Activated gamma-delta T cell treated with anti-CD3 and anti-CD28 coated beads, Interleukin-2, amount 50 U/mL, for 16 hours (primary cell): ENCODE data around the gene CDSN.
"Not testable (repeated sequence)": the region's sequence is repeated elsewhere in the genome, so short reads cannot be mapped to it uniquely, and the experiment has no call there.

Experiments
- DNase-seq: peaks from one replicate; pipeline ENCODE4 v3.0.0-alpha.2; 2020; ENCODE audit warnings: low read depth

Gene CDSN, protein sequence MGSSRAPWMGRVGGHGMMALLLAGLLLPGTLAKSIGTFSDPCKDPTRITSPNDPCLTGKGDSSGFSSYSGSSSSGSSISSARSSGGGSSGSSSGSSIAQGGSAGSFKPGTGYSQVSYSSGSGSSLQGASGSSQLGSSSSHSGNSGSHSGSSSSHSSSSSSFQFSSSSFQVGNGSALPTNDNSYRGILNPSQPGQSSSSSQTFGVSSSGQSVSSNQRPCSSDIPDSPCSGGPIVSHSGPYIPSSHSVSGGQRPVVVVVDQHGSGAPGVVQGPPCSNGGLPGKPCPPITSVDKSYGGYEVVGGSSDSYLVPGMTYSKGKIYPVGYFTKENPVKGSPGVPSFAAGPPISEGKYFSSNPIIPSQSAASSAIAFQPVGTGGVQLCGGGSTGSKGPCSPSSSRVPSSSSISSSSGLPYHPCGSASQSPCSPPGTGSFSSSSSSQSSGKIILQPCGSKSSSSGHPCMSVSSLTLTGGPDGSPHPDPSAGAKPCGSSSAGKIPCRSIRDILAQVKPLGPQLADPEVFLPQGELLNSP

DNA sequence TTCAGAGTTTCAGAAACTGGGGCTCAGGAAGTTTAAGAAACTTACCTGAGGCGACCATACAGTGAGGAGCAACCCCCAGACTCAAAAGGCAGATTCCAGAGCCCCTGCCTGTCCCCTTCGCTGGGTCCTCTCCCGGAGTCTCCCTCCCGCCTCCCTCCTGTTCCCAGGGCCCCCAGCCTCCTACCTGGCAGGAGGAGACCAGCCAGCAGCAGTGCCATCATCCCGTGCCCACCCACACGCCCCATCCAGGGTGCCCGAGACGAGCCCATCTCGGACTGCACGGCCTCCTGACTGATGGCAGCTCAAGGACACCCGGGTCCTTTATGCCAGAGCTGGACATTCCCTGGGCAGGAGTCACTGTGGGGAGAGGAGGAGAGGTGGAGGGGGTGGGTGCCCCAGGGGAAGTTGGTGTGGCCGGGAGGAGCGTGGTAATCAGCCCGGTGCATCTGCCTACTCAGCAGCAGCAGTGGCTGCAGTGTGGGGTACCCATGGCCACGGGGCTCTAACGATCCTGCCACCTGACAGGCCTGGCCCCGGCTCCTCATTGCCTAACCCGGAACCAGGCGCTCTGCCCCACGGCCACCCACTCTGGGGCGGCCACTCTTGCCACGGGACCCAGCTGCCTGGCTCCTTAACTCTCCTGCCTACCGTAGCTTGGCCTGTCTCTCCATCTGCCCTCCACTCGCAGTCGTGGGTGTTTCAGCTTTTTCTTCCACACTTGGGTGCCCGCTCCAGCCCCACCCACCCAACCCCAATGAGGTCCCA, at the start of gene CDSN:
TSS of gene CDSN (minus strand) at position 296 of the 765 bp plus-strand sequence. CDS start at position 269, 27 bp downstream.
- DNase-seq, result no peak

DNA sequence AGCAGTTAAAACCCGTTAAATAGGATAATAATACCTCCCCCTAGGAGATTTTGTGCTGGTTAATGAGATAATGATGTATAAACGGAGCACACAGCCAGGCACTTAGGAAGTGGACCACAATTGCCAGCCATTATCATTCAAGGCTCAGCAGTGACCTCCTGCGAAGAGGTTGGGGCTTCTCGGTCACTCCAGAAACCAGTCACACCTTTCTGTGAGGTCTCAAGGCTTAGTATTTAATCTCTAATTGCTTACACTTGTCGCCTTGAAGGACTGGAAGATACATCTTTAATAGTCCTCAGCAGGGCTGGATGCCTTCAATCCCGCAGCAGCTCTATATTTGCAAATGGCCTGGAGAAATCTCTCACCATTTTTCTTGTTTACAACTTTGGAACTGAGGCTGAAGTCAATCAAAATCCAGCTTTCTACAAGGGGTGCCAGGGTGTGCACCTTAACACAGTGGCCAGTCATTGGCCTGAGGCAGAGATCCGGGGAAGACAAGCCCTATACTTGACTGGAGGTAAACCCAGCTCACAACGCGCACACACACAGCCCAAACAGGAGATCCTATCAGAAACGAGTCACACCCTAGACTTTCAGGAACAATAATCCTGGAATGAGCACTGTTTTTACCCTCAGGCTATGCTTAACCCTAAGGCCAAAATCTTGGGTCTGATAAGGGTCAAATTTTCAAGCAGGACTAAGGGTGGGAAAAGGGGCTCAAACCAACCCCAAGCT, 49.0 kb upstream of the CDSN start:
- DNase-seq, result no peak

DNA sequence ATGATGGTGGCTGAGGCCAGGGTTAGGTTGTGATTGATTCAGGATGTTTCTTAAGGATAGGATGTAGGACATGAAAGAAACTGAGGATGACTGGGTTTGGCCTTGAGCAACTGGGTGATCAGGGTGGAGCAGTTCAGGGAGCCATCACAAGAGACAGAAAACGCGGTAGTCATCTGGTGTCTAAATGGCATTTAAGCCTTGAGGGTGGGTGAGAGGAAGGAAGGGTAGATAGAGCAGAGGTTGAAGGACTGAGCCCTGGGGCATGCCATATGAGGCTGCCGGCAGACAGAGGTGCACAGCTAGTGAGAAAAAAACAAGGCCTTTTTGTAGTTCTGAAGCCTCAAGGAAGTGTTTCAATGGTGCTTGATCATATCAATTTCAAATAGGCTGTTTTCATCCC, 48.4 kb upstream of the CDSN start:
- DNase-seq, result no peak

DNA sequence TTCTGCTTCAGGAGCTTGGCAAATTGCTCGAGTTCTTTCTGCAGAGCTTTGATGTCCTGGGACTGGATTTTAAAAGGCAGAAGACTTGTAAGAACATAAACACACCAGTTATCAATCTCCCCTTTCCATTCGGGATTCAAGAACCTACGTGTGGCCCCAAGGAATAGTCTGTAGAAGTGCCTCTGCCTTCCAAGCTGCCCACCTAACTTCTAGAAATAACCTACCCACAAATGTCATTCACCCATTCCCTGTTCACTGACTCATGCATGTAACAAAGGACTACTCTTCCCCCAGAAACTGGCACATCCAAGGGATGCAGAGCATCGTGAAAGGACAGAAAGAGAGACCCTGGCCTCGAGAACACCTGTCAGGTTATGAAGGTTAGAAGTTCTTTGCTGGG, 45.7 kb upstream of the CDSN start:
- DNase-seq, result no peak

DNA sequence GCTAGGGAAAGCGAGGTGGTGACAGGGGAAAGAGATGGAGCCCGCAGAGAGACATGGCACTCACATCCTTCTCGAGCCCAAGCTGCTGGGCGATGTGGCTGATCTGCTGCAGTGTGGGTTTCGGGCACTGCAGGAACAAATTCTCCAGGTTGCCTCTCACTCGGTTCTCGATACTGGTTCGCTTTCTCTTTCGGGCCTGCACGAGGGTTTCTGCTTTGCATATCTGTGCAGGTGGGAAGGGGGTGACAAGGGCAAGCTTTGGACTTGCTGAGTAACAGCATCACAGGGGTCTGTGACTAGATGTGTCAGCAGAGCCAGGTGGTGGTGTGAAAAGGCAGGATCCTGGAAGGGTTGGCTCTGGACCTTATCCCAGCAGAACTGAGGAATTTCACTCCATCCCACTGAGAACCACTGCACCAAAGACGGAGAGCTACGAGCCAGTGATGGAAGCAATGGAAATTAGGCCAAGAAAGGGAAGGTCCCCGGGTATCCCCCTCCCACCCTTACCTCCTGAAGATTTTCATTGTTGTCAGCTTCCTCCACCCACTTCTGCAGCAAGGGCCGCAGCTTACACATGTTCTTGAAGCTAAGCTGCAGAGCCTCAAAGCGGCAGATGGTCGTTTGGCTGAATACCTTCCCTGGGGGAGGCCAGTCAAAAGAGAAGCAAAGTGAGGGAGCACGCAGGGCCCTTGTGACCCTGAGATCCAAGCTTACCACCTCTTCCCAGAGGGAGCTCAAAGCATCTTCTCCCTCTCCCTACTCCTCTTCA, 45.0 kb upstream of the CDSN start:
- DNase-seq, result not testable (repeated sequence)

- not testable (repeated sequence) for DNase-seq
These were observed 44.3 kb upstream of the CDSN start for GRCh38 chr6:31164475-31165063.

GRCh38 chr6:31163922-31164321, 43.7 kb upstream of the CDSN start:
- no peak for DNase-seq

DNA sequence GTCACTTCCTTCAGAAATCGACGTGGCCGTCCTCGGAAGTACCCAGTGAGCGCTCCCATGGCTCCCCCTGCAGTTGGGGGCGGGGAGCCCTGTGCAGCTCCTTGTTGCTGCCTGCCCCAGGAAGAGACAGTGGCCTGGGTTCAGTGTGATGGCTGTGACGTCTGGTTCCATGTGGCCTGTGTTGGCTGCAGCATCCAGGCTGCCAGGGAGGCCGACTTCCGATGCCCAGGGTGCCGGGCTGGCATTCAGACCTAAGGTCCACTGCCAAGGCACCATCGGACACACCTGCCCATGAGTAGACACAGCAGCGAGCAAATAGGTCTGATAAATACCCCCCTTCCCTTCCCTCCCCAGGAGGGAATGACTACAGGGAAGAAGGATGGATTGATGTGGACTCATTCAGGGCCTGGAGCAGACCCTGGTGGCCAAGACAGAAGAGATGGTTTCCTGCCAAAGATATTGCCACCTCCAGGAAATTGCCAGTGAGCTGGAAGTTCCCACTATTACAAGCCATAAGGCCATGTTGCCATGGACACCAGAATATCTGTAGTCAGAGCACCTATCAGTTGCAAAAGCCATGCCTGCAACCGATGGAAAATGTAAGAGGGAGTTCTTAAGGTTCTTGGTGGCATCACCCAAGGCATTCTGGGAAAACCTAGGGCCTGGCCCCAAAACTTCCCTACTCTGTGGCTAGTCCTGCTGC, 42.4 kb upstream of the CDSN start:
- no peak for DNase-seq

- DNase-seq, result no peak
These were observed 41.2 kb upstream of the CDSN start for GRCh38 chr6:31161216-31162126.

DNA sequence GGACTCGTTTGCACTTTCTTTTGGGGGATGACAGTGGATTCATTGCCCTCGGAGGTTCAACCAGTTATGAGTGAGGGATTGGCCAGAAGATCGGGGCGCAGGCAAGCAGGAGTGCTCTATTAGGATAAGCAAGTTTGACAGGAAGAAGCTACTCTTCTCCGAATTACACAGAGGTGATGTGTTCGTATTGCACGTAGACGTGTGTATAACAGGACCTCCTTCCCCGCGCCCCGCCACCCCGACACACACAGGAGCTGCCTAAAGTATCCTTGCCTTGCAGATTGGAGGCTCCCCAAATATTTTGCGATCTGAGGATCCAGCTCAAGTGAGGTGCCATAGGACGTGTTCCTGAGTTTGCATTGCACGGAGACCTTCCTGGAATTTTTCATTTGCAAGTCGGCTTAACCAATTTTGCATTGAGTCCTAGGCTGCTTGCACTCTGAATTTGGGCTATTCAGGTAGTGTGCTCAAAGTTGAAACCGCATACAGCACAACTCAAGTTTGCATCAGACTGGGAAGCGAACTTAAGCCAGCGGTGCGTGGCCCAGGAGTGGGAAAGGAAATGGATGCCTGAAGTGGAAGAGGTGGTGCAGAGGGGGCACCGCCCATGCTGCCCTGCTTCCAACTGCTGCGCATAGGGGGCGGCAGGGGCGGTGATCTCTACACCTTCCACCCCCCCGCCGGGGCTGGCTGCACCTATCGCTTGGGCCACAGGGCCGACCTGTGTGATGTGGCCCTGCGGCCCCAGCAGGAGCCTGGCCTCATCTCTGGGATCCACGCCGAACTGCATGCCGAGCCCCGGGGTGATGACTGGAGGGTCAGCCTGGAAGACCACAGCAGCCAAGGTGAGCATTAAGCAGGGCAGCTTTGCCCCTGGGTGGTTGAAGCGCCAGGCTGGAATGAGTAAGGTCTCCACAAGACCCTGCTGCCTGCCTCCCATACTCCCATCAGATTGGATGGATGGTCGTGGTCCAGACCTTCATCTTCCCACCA, 38.9 kb upstream of the CDSN start:
- DNase-seq, result no peak

DNA sequence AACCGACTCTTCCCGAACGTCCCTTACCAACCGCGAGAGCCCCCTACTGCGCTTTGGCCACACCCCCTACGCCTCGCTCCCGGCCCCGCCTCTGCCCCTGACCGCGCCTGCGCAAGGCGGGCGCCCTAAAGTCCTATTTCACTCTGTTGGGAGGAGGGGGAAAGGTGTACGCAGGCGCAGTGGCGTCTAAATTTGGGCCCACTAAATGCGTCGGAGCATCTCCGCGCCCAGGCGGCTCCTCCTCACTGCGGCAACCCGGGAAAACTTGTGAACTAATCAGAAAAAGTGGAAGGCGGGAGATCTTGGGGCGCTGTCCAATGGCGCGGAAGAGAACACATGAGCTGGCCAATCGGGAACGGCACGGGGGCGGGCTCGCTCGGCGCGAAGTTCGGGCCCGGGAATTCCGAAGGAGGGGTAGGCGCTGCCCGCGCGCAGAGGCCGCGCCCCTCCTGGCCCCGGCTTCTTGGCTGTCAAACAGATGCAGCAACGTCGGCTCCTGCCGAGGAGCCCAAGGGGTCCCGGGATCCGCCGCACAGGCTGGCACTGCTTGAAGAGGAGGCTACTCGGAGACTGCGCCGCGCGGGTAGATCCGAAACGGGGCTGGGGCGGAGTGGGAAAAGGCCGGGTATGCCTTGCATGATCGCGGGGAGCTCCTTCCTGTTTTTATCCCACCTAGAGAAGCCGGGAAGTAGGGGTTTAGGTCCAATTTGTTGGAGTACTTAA, 38.1 kb upstream of the CDSN start, which contains the start of gene TCF19:
TSS of gene TCF19 (plus strand) at position 450 of the 723 bp plus-strand sequence. CDS start 881 bp downstream, outside the sequence.
- DNase-seq, result peak; percentile 100

GRCh38 chr6:31157513-31158139, 37.4 kb upstream of the CDSN start, which contains the start of gene CCHCR1:
Gene CCHCR1 (minus strand): TSS chr6:31157802. CDS start chr6:31157600, 202 bp downstream.
- DNase-seq, result no peak

GRCh38 chr6:31156641-31157040, 36.4 kb upstream of the CDSN start:
- no peak for DNase-seq

GRCh38 chr6:31154436-31154835, 34.2 kb upstream of the CDSN start:
- no peak for DNase-seq

DNA sequence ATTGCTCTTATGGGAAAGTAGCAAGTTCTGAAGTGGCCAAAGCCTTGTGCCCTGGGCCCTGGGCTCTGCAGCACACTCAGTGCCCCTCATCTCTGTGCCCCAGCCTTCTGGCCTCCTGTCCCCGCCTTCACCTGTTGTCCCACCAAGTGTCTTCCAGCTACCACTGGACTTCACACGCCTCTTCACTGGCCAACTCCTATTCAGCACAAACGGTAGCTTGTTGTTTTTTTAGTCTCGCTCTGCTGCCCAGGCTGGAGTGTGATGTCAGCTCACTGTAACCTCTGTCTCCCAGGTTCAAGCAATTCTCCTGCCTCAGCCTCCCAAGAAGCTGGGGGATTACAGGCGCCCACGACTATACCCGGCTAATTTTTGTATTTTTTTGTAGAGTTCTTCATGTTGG, 32.5 kb upstream of the CDSN start:
- DNase-seq, result no peak

DNA sequence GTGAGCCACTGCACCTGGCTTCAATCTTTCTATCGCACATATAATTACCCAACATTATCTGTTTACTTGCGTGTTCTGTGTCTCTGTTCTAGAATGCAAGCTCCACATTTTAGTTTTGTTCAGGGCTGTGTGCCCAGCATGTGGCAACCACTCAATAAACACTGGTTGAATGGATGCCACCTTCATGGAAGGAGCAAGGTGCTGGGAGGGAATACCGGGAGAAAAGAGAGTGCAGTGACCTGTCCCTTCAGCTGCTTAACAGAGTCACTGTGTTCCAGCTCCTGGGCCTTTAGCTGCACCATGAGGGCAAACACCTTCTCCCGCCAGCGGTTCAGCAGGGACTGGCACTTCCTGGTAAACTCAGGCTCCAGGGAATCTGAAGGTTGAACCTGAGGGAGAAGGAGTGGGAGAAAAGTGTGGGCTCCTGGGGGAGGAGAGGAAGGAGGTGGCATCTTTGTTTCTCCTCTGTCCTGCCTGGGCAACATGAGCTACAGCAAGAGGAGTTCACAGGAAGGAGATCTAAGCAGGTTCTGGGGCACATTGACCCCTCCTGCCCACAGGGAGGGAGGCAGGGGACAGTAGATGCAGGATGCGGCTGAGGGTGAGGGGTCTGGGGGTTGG, 29.7 kb upstream of the CDSN start:
- no peak for DNase-seq
